ENCODE results near the gene SLC2A4.

GRCh38 chr17:7243453-7243729, 38.1 kb upstream of the SLC2A4 start:
- TF ChIP-seq POLR2A (IDR thresholded peaks at IDR 0.05; ENCODE audit: low read length) (no peak), GATA1 (IDR thresholded peaks at IDR 0.05; ENCODE audit: low read depth, low read length) (no peak)

Measured in erythroblast (primary cell).